Amniotic stem cell (primary cell): ENCODE measurements around the gene ABCA2.
"Not testable (repeated sequence)": the region's sequence is repeated elsewhere in the genome, so short reads cannot be mapped to it uniquely, and the experiment has no call there.

Experiments used
- DNase-seq: peaks from one replicate; lab custom pipeline; 2025; lab: John Stamatoyannopoulos, UW

ABCA2 gene

GRCh38 chr9:137046088-137046787, 18.2 kb upstream of the ABCA2 start, which contains the start of gene NPDC1:
Gene NPDC1 (minus strand): TSS chr9:137046177. CDS start chr9:137045989, 188 bp downstream.
- DNase-seq = peak; percentile 71

- no peak for DNase-seq
Measured at GRCh38 chr9:137045294-137046087, 17.5 kb upstream of the ABCA2 start.

GRCh38 chr9:137044502-137045177, 16.6 kb upstream of the ABCA2 start:
- no peak for DNase-seq

- DNase-seq = no peak
Measured at GRCh38 chr9:137044037-137044436, 16.0 kb upstream of the ABCA2 start.

- DNase-seq = no peak
Measured at GRCh38 chr9:137042751-137043727, 15.0 kb upstream of the ABCA2 start.

- DNase-seq = no peak
Measured at GRCh38 chr9:137041124-137041523, 13.1 kb upstream of the ABCA2 start.

- DNase-seq = no peak
Measured at GRCh38 chr9:137040568-137040967, 12.5 kb upstream of the ABCA2 start.

GRCh38 chr9:137039611-137040366, 11.8 kb upstream of the ABCA2 start:
- no peak for DNase-seq

- no peak for DNase-seq
Measured at GRCh38 chr9:137038916-137039315, 10.9 kb upstream of the ABCA2 start.

GRCh38 chr9:137037483-137037882, 9.4 kb upstream of the ABCA2 start:
- DNase-seq = no peak

- DNase-seq = no peak
Measured at GRCh38 chr9:137037035-137037434, 9.0 kb upstream of the ABCA2 start.

GRCh38 chr9:137035937-137036336, 7.9 kb upstream of the ABCA2 start:
- DNase-seq = no peak

- DNase-seq = no peak
Measured at GRCh38 chr9:137035507-137035834, 7.4 kb upstream of the ABCA2 start.

- peak; percentile 57 for DNase-seq
Measured at GRCh38 chr9:137034709-137035506, 6.9 kb upstream of the ABCA2 start.

GRCh38 chr9:137034039-137034708, 6.1 kb upstream of the ABCA2 start:
- DNase-seq = no peak

GRCh38 chr9:137033481-137033880, 5.4 kb upstream of the ABCA2 start:
- not testable (repeated sequence) for DNase-seq

- DNase-seq = no peak
Measured at GRCh38 chr9:137032858-137033257, 4.8 kb upstream of the ABCA2 start.

GRCh38 chr9:137031904-137032640, 4.0 kb upstream of the ABCA2 start, which contains the start of gene FUT7:
Gene FUT7 (minus strand): TSS chr9:137032088. CDS start chr9:137031991, 97 bp downstream.
- no peak for DNase-seq
